ENCODE measurements around the gene ANKZF1. TPM values are rescaled to one million over a fixed set of nuclear protein-coding genes. Genes with fewer than 3 reads are reported as not detected.
A peak's percentile ranks its signal among the peaks of the same experiment; 100 is the strongest.

The ANKZF1 gene
- total RNA-seq, 4 donors from 2014 or later, result 13.5 to 77.4 (median 22.7) TPM

GRCh38 chr2:219279916-219280516 lies 50.4 kb downstream of the ANKZF1 start:
- peak; percentile 0 for ATAC-seq (ENCODE audit: low FRiP score)
- no peak for DNase-seq (ENCODE audit: low spot score)
- TF ChIP-seq, protein P1, sequence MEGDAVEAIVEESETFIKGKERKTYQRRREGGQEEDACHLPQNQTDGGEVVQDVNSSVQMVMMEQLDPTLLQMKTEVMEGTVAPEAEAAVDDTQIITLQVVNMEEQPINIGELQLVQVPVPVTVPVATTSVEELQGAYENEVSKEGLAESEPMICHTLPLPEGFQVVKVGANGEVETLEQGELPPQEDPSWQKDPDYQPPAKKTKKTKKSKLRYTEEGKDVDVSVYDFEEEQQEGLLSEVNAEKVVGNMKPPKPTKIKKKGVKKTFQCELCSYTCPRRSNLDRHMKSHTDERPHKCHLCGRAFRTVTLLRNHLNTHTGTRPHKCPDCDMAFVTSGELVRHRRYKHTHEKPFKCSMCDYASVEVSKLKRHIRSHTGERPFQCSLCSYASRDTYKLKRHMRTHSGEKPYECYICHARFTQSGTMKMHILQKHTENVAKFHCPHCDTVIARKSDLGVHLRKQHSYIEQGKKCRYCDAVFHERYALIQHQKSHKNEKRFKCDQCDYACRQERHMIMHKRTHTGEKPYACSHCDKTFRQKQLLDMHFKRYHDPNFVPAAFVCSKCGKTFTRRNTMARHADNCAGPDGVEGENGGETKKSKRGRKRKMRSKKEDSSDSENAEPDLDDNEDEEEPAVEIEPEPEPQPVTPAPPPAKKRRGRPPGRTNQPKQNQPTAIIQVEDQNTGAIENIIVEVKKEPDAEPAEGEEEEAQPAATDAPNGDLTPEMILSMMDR (IDR thresholded peaks at IDR 0.05), result no peak

DNA sequence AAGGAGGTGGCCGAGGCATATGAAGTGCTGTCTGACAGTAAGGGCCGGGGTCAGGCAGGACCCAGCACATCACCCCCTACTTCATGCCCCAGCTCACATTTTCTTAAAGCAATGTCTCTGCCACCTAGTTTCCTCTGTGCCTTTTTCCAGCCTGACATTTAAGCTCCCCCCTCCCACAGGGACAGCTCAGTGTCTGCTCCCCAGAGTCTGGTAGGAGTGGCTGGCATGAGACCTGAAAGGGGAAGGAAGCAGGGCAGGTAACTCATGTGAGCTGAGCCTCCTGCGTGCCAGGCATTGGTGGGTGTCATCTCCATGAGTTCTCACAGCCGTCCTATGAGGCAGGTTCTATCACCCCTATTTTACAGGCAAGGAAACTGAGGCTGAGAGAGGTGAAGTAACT lies 51.0 kb downstream of the ANKZF1 start:
- TF ChIP-seq, protein P1 (IDR thresholded peaks at IDR 0.05), result no peak
- ATAC-seq (ENCODE audit: low FRiP score) (no peak), DNase-seq (ENCODE audit: low spot score) (no peak)

DNA sequence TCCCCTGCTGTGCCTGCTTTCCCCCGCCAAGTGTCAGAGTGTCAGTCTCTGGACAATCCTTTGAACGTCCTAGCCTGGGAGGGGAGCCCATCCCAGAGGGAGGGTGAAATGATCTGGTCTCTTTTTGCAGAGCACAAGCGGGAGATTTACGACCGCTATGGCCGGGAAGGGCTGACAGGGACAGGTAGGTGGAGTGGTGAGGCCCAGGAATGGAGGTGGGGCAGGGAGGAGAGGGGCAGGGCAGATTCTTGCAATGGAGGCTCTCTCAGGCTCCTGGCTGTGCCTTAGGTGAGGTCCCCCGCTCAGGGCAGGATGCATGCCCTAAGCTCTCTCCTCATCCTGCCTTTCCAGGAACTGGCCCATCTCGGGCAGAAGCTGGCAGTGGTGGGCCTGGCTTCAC lies 52.0 kb downstream of the ANKZF1 start:
- ATAC-seq (ENCODE audit: low FRiP score), result no peak
- DNase-seq (ENCODE audit: low spot score), result no peak
- TF ChIP-seq, protein P1 (IDR thresholded peaks at IDR 0.05), result no peak

DNA sequence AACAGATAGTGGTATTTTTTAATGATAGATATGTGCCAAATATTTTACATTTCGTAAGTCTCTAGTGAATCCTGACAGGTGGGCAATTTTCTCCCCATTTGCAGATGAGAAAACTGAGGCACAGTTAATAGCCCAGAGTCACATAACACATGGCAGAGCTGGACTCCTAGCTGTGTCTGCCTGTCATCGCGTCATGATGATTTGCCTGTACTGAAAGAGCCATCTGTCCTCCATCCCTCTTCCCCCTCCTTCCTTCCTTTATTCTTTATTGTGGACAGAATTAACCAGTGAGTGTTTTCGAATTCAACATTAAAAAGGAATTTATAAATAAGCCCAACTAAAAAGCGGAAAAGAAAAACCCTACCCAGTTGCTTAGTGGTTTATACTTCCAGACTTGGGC lies 52.8 kb downstream of the ANKZF1 start:
- no peak for DNase-seq (ENCODE audit: low spot score)
- TF ChIP-seq, protein P1 (IDR thresholded peaks at IDR 0.05), result no peak
- no peak for ATAC-seq (ENCODE audit: low FRiP score)

- no peak for ATAC-seq (ENCODE audit: low FRiP score)
- no peak for DNase-seq (ENCODE audit: low spot score)
- TF ChIP-seq, protein P1 (IDR thresholded peaks at IDR 0.05), result no peak
These were observed 53.5 kb downstream of the ANKZF1 start for GRCh38 chr2:219282943-219283581.

- TF ChIP-seq, protein P1 (IDR thresholded peaks at IDR 0.05), result no peak
- ATAC-seq (ENCODE audit: low FRiP score) (no peak), DNase-seq (ENCODE audit: low spot score) (no peak)
These were observed 55.1 kb downstream of the ANKZF1 start for GRCh38 chr2:219284501-219285372.
